Measurements from ENCODE around the gene ITGB2. TPM values are rescaled to one million over a fixed set of nuclear protein-coding genes. Genes with fewer than 3 reads are reported as not detected.

ITGB2 gene
- total RNA-seq: 65.5 TPM

- Histone ChIP-seq H3K36me3 (no peaks in the 10 kb centered on the region), H3K9me3 (no peaks in the 10 kb centered on the region), H3K27ac (no peak within 1 kb of the TSS), H3K27me3 (no peaks in the 10 kb centered on the region), H3K4me3 (peak within 1 kb of the TSS; percentile 30 to 55), H3K4me1 (peaks cover 0 to 12% of the 10 kb centered on the region in 2 donors)
- TF ChIP-seq CTCF (IDR thresholded peaks at IDR 0.05): no peak
- DNase-seq (ENCODE audit: low spot score in 2 of 2): peak in 1 of 2 donors; percentile 79
- intact Hi-C loops (cut with DNase I): no loop called here
Measured at GRCh38 chr21:44920694-44921604, at the start of gene ITGB2. Gene ITGB2, minus strand, starts transcription at chr21:44920899. Its CDS starts 10,117 bp downstream, at chr21:44910782.

GRCh38 chr21:44969931-44970755 is 49.4 kb upstream of the ITGB2 start:
- H3K9me3 ChIP-seq: no peaks in the 10 kb centered on the region
- no peak for DNase-seq (ENCODE audit: low spot score in 2 of 2)
- H3K27ac ChIP-seq: no peak overlapping the region
- peaks cover 0 to 25% of the 10 kb centered on the region in 2 donors for H3K36me3 ChIP-seq
- no peak for TF ChIP-seq CTCF (IDR thresholded peaks at IDR 0.05)
- no peaks in the 10 kb centered on the region for H3K27me3 ChIP-seq
- H3K4me3 ChIP-seq: no peak overlapping the region
- intact Hi-C loops (cut with DNase I): no loop called here
- H3K4me1 ChIP-seq: peaks cover 19 to 30% of the 10 kb centered on the region in 2 donors

GRCh38 chr21:44969066-44969670 is 48.5 kb upstream of the ITGB2 start:
- H3K9me3 ChIP-seq: no peaks in the 10 kb centered on the region
- DNase-seq (ENCODE audit: low spot score in 2 of 2): no peak

GRCh38 chr21:44967082-44968047 is 46.7 kb upstream of the ITGB2 start:
- no peak for TF ChIP-seq CTCF (IDR thresholded peaks at IDR 0.05)
- Histone ChIP-seq H3K36me3 (peaks cover 0 to 10% of the 10 kb centered on the region in 2 donors), H3K4me1 (peaks cover 19 to 40% of the 10 kb centered on the region in 2 donors), H3K27ac (peak overlapping the region; percentile 72 to 87), H3K27me3 (no peaks in the 10 kb centered on the region), H3K4me3 (peak overlapping the region; percentile 7 to 46), H3K9me3 (no peaks in the 10 kb centered on the region)
- intact Hi-C loops (cut with DNase I): no loop called here
- no peak for DNase-seq (ENCODE audit: low spot score in 2 of 2)

More at GRCh38 chr21:44969066-44969670, 48.5 kb upstream of the ITGB2 start:
- no peak for TF ChIP-seq CTCF (IDR thresholded peaks at IDR 0.05)
- H3K27ac ChIP-seq: peak overlapping the region in 1 of 2 donors; percentile 37
- intact Hi-C loops (cut with DNase I): no loop called here
- peaks cover 0 to 17% of the 10 kb centered on the region in 2 donors for H3K36me3 ChIP-seq
- no peak overlapping the region for H3K4me3 ChIP-seq
- peaks cover 19 to 32% of the 10 kb centered on the region in 2 donors for H3K4me1 ChIP-seq
- no peaks in the 10 kb centered on the region for H3K27me3 ChIP-seq
